OCI-LY1 (cell line): ENCODE results near the gene BBS9.

Experiments
- H2AFZ ChIP-seq: fragments of 200-600 bp; sonication (generic), shearing (Covaris generic); 2 replicates; pipeline ENCODE4 v1.6.0; 2014; ENCODE audit warnings: antibody characterized with exemption, mild to moderate bottlenecking, low read length
- H3F3A ChIP-seq: fragments of 200-600 bp; sonication (generic), shearing (Covaris generic); 2 replicates; pipeline ENCODE4 v1.6.0; 2014; ENCODE audit warnings: mild to moderate bottlenecking, antibody characterized with exemption, low read length, moderate library complexity; ENCODE audit not compliant: insufficient read depth
- H3K27ac ChIP-seq: fragments of 200-600 bp; sonication (generic); 2 replicates; pipeline ENCODE4 v1.5.1; 2014; ENCODE audit warnings: low read length, mixed run types, mild to moderate bottlenecking, low read depth; ENCODE audit not compliant: poor library complexity, severe bottlenecking
- H3K27me3 ChIP-seq: fragments of 200-600 bp; sonication (generic); 2 replicates; pipeline ENCODE4 v1.6.0; 2014; ENCODE audit warnings: antibody characterized with exemption, mild to moderate bottlenecking, low read length, moderate library complexity; ENCODE audit not compliant: insufficient read depth
- H3K36me3 ChIP-seq: fragments of 200-600 bp; sonication (generic); 2 replicates; pipeline ENCODE4 v1.6.1; 2014; ENCODE audit warnings: mild to moderate bottlenecking, antibody characterized with exemption, low read length, moderate library complexity, mixed read lengths; ENCODE audit not compliant: insufficient read depth
- H3K4me1 ChIP-seq: fragments of 200-600 bp; sonication (generic); 2 replicates; pipeline ENCODE4 v1.5.1; 2014; ENCODE audit warnings: mild to moderate bottlenecking, low read length, moderate library complexity; ENCODE audit not compliant: insufficient read depth, severe bottlenecking
- H3K4me2 ChIP-seq: fragments of 200-600 bp; sonication (generic), shearing (Covaris generic); 2 replicates; pipeline ENCODE4 v1.6.1; 2014; ENCODE audit warnings: low read length
- H3K4me3 ChIP-seq: fragments of 200-600 bp; sonication (generic); 2 replicates; pipeline ENCODE4 v1.5.1; 2014; ENCODE audit warnings: low read length, low read depth, mild to moderate bottlenecking, mixed read lengths; ENCODE audit not compliant: poor library complexity, severe bottlenecking
- H3K79me2 ChIP-seq: fragments of 200-600 bp; shearing (Covaris generic); 2 replicates; pipeline ENCODE4 v1.6.1; 2016; ENCODE audit warnings: mixed run types, low read length, mixed read lengths; ENCODE audit not compliant: insufficient read depth
- H3K9ac ChIP-seq: fragments of 200-600 bp; sonication (generic), shearing (Covaris generic); 2 replicates; pipeline ENCODE4 v1.6.1; 2014; ENCODE audit warnings: mild to moderate bottlenecking, low read length, mixed read lengths
- H3K9me2 ChIP-seq: fragments of 200-600 bp; sonication (generic), shearing (Covaris generic); 2 replicates; pipeline ENCODE4 v1.6.1; 2014; ENCODE audit warnings: low read depth, mild to moderate bottlenecking, low read length, mixed read lengths
- H3K9me3 ChIP-seq: fragments of 200-600 bp; shearing (Covaris generic); 2 replicates; pipeline ENCODE4 v1.6.1; 2014; ENCODE audit warnings: low read length, mixed read lengths
- H4K20me1 ChIP-seq: fragments of 200-600 bp; sonication (generic), shearing (Covaris generic); 2 replicates; pipeline ENCODE4 v1.6.0; 2016; ENCODE audit warnings: mild to moderate bottlenecking, low read length; ENCODE audit not compliant: insufficient read depth
- CTCF ChIP-seq: fragments of 200-600 bp; sonication (generic), shearing (Covaris generic); IDR thresholded peaks from 2 replicates; pipeline ENCODE4 v1.5.1; 2017; ENCODE audit warnings: mild to moderate bottlenecking, antibody characterized with exemption, low read length, moderate library complexity, mixed read lengths
- EZH2 ChIP-seq: fragments of 200-600 bp; sonication (generic), shearing (Covaris generic); IDR thresholded peaks from 2 replicates; pipeline ENCODE4 v1.8.0; 2017; ENCODE audit warnings: borderline replicate concordance, mixed run types, mild to moderate bottlenecking, antibody characterized with exemption, low read length, moderate library complexity, mixed read lengths

The BBS9 gene

GRCh38 chr7:33537104-33537477 lies 407.7 kb downstream of the BBS9 start:
- no peaks in the 10 kb centered on the region for H3K36me3 ChIP-seq
- no peaks in the 10 kb centered on the region for H3K4me1 ChIP-seq
- TF ChIP-seq EZH2 (no peak), CTCF (no peak)
- H2AFZ ChIP-seq = no peak overlapping the region
- H3K9me3 ChIP-seq = peaks cover 17% of the 10 kb centered on the region
- H3F3A ChIP-seq = no peaks in the 10 kb centered on the region
- H3K27me3 ChIP-seq = no peaks in the 10 kb centered on the region
- H3K79me2 ChIP-seq = no peaks in the 10 kb centered on the region
- H3K4me3 ChIP-seq = no peak overlapping the region
- no peak overlapping the region for H3K4me2 ChIP-seq
- 0 out of 2 replicates have a peak, but pooled peaks cover 4% of the 10 kb centered on the region for H3K9me2 ChIP-seq
- H3K27ac ChIP-seq = no peak overlapping the region
- no peak overlapping the region for H3K9ac ChIP-seq
- H4K20me1 ChIP-seq = no peaks in the 10 kb centered on the region

- no peaks in the 10 kb centered on the region for H3K4me1 ChIP-seq
- H4K20me1 ChIP-seq = no peaks in the 10 kb centered on the region
- no peak overlapping the region for H3K4me2 ChIP-seq
- H3K27me3 ChIP-seq = no peaks in the 10 kb centered on the region
- H3K9me3 ChIP-seq = peaks cover 17% of the 10 kb centered on the region
- H3K36me3 ChIP-seq = no peaks in the 10 kb centered on the region
- no peak overlapping the region for H3K27ac ChIP-seq
- H3K9me2 ChIP-seq = 0 out of 2 replicates have a peak, but pooled peaks cover 4% of the 10 kb centered on the region
- H3F3A ChIP-seq = no peaks in the 10 kb centered on the region
- TF ChIP-seq CTCF = no peak
- no peak for TF ChIP-seq EZH2
- H3K9ac ChIP-seq = no peak overlapping the region
- H2AFZ ChIP-seq = no peak overlapping the region
- no peak overlapping the region for H3K4me3 ChIP-seq
- H3K79me2 ChIP-seq = no peaks in the 10 kb centered on the region
These were observed 409.8 kb downstream of the BBS9 start for GRCh38 chr7:33539198-33539597.

- no peak overlapping the region for H2AFZ ChIP-seq
- no peaks in the 10 kb centered on the region for H3F3A ChIP-seq
- H3K4me2 ChIP-seq = no peak overlapping the region
- H3K27ac ChIP-seq = no peak overlapping the region
- H3K9ac ChIP-seq = no peak overlapping the region
- no peaks in the 10 kb centered on the region for H3K27me3 ChIP-seq
- no peaks in the 10 kb centered on the region for H3K79me2 ChIP-seq
- no peaks in the 10 kb centered on the region for H3K36me3 ChIP-seq
- no peaks in the 10 kb centered on the region for H4K20me1 ChIP-seq
- TF ChIP-seq CTCF (no peak), EZH2 (no peak)
- no peak overlapping the region for H3K4me3 ChIP-seq
- H3K9me2 ChIP-seq = 0 out of 2 replicates have a peak, but pooled peaks cover 4% of the 10 kb centered on the region
- no peaks in the 10 kb centered on the region for H3K4me1 ChIP-seq
- H3K9me3 ChIP-seq = peaks cover 17% of the 10 kb centered on the region
These were observed 410.5 kb downstream of the BBS9 start for GRCh38 chr7:33539659-33540400.
